Stimulated activated naive CD4-positive, alpha-beta T cell treated with Interleukin-2 at 50 U/mL for 16 hours (primary cell): Measurements from ENCODE around the gene C16orf96.

ENCODE experiments used
- DNase-seq: peaks from one replicate; lab custom pipeline; 2025; lab: John Stamatoyannopoulos, UW

The C16orf96 gene

DNA sequence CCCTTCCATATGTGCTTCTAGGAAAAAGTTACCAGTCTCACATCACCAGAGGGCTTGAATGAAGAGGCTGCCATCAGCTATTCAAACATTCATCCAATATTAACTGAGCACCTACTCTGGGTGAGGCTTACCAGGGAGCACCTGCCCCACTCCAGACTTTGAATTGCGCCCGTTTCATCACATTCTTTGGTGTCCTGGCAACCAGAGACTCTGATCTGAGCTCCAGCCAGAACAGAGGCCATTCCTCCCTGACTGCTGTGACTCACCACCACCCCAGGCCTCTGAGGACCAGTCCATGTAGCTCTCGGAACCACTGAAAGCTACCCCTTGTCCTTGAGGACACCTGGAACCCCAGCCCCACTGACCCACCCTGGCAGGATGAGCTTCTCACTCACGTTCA, at the start of gene C16orf96:
Gene C16orf96 (plus strand): TSS at position 229 of the 400 bp plus-strand sequence. CDS start 150 bp downstream, at position 379.
- DNase-seq: no peak

DNA sequence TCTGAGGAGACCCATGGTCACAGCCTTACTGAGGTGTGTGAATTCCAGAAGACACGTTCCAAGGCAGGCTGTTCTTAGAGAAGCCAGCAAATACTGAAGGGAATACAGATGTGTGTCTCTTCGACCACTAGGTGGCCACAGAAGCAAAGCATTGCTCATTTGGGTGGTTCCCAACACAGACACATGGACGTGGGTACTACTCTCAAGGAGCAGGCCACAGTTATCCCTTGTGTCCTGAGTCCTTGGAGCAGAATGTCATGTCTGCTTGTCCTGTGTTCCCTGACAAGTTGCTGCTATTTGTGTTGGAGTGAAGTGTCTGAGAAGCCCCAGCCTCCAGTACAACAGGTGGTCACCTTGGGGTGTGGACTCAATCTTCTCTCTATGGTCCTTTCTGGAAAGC, 49.7 kb upstream of the C16orf96 start:
- peak; percentile 49 for DNase-seq

DNA sequence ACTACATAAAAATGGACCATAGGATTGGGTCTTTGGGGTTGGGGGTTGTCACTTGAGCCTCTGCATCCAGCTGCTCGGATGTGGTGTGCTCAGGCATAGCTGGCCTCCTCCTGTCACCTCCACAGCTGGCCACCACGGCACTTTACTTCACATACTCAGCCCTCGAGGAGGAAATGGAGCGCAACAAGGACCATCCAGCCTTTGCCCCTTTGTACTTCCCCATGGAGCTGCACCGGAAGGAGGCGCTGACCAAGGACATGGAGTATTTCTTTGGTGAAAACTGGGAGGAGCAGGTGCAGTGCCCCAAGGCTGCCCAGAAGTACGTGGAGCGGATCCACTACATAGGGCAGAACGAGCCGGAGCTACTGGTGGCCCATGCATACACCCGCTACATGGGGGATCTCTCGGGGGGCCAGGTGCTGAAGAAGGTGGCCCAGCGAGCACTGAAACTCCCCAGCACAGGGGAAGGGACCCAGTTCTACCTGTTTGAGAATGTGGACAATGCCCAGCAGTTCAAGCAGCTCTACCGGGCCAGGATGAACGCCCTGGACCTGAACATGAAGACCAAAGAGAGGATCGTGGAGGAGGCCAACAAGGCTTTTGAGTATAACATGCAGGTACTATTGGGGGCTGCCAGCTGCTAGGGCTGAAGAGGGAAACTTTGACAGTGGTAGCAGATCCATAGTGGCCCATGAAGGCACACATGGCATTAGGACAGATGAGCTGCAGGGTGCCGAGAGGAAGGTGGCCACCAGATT, 48.4 kb upstream of the C16orf96 start:
- no peak for DNase-seq

DNA sequence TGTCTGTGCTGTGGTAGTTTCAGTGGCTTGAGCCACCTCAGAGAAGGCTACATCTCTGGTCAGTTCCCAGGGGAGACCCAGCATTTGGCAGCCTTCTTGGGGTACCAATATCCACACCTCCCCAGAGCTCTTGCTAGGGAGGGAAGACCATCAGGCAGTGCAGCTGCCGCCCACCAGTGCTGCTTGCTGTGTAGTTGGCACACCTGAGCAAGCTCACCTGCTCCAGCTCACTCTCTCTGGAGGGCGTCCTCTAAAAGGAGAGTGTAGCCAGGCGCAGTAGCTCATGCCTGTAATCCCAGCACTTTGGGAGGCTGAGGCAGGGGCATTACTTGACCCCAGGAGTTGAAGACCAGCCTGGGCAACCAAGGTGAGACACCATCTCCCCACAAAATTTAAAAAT, 47.3 kb upstream of the C16orf96 start:
- no peak for DNase-seq

DNA sequence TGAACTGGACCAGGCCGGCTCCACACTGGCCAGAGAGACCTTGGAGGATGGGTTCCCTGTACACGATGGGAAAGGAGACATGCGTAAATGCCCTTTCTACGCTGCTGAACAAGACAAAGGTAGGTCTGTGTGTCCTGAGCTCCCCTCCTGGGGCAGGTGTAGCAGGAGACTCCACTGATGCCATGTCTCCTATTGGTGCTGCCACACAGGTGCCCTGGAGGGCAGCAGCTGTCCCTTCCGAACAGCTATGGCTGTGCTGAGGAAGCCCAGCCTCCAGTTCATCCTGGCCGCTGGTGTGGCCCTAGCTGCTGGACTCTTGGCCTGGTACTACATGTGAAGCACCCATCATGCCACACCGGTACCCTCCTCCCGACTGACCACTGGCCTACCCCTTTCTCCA, 46.7 kb upstream of the C16orf96 start:
- no peak for DNase-seq

DNA sequence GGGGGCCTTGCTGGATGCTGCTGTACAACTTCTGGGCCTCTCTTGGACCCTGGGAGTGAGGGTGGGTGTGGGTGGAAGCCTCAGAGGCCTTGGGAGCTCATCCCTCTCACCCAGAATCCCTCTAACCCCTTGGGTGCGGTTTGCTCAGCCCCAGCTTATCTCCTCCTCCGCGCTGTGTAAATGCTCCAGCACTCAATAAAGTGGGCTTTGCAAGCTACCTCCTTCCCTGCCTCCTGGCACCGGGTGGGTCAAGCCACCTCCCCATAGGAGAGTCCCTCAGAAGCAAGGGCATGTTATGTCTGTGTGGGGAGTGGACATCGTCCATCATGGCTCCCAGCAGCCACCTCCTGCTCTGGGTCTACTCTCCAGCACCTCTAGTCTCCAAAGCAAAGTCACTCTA, 46.0 kb upstream of the C16orf96 start:
- no peak for DNase-seq

DNA sequence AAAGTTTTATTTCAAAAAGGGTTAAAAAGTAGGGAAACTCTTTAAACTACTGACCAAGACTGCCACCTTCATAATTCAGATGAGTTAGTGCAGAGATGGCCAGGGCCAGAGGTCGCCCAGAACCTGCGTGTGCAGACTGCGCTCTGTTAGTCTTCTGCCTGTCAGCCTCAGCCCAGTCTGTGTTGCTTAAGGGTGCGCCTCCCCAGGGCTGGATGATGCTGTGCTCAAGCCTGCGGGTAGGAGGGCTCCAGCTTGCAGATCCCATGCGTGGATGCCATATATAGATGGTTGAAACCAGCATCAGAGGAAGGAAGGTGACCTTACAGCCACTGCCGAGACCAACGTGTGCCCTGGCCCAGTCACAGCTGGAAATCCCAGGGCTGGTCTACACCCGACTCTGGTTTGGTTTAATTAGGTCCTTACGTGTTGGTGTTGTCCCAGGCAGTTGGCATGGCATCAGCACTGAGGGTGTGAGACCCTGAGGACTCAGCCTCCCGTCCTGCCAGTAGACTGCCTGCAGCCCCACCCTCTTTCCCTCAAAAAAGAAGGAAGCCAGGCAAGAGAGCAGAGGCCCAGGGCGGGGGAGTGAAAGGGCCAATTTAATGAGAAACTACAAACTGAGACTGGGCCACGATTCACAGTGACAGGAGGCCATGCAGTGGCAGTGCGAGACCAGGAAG, 45.3 kb upstream of the C16orf96 start:
- DNase-seq: no peak

DNA sequence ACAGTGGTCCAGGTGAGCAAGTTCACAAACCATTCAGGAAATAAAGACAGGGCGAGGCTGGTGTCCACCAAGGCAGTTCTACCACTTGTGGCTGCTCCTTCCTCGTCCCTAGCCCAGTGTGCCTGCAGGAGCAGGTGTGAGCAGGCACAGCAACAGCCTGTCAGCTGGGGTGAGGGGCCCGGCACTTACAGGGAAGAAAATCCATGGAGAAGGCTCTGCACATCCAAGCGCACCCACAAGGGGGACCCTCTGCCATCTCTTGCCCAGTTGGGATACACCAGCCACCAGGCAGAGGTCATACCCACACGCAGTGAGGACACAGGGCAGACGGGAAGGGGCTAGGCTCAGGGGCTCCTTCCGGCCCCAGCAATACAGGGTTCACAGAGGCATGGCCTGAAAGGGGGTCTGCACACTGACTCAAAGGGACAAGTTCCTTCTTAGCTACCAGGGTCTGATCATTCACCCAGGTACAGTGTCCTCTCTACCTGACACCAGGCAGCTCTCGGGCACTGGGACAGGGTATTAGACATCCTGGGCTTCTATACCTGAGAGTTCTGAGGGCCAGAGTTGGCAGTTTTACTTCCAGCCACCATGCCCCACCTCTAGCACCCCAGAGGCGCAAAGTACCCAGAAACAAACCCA, 44.6 kb upstream of the C16orf96 start:
- DNase-seq: no peak

DNA sequence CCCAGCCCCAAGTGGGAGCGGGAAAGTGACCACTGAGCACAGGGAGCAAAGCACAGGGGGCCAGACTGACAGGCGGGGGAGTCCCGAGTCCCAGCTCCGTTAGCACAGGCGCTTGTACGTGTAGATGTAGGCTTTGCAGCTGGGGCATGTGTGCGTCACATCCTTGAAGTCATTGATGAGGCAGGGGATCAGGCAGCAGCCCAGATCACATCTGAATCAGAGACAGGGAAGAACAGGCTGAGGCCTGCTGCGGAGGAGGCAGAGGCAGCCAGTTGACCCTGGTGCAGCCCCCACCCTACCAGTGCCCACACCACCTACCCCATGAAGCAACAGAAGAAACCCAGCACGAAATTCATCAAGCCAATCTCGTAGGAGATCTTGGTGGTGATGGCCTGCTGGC, 43.7 kb upstream of the C16orf96 start:
- DNase-seq: no peak

DNA sequence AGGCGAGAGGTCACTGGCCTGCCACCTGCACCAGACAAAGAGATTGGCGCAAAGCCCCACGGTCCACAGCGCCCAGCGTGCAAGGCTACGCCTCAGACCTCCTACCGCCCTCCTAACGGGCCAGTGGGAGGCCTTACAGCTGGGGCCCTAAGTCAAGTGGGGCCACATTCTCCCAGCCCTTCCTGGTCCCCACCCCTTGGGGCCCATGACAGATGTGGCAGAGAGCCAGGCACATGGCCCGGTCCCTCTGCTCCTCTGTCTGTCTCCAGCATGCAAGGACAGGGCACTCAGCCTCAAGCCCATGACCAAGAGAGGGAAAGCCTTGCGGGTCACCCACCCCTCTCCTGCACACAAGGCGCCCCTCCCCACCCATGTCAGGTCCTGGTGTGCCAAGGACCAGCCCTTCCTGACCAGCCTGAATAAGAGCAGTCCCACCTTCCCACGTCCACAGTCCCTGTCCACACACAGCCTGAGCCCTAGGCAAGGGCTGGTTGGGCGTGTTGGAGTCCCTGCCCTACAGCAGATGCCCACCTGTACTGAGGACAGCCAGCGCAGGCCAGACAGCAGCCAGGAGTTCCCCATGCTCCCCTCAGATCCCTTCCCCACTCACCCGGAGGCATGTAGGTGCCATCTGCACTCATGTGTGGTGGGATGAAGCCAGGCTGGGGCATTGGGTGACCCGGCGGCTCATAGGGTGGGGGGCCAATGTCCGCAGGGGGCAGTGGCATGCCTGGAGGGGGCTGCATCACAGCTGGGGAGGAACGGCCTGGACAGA, 42.9 kb upstream of the C16orf96 start:
- DNase-seq: no peak

DNA sequence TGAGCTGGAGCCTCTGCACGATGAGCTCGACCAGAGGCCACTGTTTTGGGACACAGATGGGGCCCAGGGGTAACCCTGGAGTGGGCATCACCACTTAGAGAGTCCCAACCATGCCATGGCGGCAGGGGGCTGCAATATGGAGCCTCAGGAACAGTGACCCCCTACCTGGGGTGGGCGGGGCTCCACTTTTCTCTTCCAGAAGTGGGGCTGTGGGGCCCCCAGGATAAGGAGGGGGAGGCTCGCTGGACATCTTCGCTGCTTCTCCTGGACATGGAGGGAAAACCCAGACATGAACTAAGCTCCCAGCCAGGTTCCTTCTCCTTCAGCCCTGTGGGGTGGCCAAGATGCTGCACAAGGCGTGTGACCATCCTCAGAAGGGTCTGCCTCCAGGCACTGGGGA, 42.3 kb upstream of the C16orf96 start:
- no peak for DNase-seq

DNA sequence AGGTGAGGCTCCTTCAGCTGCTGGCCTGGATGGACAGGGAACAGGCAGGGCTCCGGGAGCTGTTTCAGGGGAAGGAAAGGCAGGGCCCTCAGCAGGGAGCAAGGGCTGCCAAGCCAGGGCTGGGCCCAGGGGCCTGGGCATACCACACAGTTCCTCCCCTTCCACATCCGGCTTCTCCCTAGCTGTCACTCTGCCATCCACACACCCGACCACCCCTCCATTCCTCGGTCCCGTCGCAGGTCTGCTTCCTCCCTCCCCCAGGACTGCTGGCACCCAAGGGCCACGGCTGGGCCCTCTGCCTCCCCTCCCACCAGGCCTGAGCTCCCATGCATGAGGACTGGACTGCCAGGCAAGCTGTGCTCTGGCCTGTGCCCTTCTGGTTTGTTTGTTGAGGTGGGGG, 41.5 kb upstream of the C16orf96 start:
- DNase-seq: no peak

DNA sequence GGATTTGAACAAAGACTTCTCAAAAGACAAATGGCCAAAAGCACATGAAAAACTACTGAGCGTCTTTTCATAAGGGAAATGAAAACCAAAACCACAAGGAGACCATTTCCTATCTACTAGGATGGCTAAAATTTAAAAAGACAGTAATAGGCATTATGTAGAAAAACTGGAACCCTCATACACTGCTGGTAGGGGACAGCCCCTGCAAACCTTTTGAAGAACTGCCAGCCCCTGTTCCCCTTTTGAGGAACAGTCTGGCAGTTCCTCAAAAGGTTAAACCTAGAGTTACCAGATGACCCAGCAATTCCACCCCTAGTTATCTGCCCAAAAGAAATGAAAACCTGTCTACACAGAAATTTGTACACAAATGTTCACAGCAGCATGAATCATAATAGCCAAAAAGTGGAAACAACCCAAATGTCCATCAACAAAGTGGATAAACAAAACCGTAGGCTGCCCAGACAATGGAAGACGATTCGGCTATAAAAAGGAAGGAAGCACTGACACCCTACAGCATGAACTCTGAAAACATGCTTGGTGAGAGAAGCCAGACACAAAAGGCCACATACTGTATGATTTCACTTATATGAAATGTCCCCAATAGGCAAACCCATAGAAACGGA, 40.4 kb upstream of the C16orf96 start:
- no peak for DNase-seq

DNA sequence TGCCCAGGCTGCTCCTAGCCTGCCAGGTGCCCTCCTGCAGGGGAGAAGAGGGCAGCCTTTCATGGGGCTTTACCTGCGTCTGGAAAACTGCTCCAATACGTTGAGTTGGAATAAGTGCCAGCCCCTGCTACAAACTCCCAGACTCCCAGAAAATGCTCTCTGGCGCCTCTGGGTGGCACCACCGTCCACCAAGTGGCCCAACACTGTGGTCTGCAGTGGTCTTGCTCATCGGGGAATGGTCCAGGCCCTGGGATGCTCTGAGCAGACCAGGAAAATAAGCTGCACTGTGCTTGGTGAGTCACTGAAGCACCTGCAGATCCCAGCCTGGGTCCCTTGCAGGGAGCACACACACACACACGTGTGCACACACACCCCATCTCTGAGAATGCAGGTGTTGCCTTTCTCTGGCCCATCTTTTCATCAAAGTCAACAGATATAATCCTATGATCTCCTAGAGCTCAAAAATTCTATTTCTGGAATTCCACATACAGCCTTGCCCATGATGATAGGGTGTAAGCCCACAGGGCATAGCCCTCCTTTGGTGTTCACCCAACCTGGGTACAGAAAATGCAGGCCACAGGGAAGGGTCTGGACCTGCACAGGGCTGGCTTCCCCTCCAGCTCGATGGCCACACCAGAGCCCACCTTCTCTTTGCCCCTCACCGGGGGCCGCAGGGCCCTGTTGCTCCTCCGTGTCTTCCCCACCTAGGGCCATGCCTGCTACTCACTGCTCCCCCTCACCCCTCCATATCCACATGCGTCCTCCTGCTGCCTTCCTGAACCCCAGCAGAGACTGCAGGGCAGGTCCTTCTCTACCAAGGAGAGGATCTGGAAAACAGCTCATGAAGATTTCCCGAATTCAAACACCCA, 38.1 kb upstream of the C16orf96 start:
- DNase-seq: no peak

DNA sequence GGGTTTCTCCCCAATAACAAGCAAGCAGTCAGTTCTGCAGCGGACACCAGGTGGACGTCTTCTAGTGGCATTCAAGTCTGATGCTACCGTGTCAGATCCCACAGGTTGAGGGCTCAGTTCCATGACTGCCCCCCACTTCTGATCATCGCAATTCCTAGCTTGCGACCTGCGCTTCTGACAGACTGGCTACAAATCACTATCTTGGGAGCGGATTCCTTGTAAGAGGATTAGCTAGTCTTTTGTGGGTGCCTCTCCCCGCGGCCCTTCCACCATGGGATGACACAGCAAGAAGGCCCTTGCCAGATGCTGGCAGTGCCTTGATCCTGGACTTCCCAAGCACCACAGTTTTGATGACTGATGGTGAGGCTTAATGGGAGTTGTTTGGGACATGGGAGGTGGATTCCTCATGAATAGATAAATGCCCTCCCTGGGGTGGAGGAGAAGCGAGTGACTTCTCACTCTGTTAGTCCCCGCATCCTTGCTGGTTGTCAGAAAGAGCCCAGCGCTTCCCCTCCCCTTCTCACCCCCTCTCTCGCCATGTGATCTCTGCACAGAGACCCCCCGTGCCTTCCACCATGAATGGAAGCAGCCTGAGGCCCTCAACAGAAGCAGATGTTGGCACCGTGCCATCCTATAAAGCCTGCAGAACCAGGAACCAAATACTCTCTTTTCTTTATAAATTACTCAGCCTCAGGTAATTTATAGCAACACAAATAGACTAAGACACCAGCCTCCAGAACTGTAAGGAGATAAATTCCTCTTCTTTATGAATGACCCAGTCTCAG, 36.7 kb upstream of the C16orf96 start:
- DNase-seq: no peak

DNA sequence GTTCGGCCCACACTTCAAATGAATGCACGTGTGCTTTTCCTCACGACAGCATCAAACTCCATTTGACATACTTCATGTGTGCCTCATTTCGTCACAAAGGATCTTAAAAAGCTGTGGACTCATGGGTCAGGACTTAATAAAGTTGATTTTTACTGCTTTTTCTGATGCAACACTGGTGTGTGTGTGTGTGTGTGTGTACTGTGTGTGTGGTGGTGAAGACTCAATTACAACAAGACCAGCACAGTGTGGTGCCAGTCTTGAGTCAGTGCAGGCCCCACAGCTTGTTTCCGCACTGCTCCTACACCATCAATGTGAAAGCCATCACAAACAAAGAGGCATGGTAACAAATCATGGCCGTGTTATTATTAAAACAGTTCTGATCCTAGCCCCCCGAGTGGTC, 35.2 kb upstream of the C16orf96 start:
- no peak for DNase-seq

DNA sequence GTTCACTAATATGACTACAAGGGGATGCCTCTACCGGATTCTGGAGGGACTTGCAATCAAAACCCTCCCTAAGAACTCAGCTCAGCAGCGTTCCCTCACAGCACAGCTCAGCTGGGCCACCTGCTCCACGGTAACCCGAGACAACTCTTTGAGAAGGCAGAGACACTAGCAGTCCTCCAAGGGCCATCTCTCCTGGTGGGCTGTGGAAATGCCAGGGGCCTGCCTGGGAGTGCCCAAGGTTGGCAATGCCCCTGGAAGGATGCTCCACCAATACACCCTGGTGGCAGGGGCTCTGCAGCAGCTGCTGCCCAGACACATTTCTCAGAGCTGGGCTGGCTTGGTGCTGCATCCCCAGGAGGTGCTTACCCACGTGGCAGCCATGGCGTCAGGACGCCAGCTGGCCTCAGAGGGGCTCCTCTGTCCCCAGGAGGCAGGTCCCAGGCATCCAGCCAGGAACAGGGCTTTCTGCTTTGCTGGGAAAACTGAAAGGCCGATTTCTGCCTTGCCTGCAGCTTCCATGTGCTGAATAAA, 34.0 kb upstream of the C16orf96 start:
- no peak for DNase-seq

DNA sequence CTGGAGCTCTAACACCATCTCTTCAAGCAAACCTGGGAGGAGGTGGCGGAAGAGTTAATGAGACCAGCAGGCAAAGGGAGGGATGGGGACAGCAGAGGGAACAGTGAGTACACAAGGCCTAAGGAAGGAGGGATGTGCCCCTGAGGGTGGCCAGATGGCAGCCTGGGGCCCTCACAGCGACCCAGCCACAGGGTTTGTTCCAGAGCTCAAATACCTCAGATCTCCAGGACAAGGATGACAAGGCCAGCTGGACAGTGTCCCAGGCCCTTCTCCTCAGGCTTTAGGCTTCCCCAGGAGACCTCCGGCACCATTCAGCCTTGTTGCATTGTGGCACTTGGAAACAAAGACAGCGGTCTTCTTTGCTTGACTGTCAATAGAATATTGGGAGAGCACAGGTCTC, 32.5 kb upstream of the C16orf96 start:
- no peak for DNase-seq

DNA sequence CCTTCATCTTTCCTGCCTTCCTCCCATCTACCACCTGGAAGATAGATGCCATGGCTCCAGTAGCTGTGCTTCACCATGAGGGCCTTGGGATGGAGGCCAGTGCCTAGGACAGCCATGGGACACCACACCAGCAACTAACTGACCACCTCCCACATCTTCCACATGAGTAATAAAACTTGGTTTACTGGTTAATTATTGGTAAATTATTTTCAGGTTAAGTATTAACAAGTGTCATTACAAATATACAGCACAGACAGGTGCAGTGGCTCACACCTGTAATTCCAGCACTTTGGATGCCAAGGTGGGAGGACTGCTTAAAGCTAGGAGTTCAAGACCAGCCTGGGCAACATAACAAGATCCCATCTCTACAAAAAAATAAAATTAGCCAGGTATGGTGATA, 31.6 kb upstream of the C16orf96 start:
- DNase-seq: no peak

DNA sequence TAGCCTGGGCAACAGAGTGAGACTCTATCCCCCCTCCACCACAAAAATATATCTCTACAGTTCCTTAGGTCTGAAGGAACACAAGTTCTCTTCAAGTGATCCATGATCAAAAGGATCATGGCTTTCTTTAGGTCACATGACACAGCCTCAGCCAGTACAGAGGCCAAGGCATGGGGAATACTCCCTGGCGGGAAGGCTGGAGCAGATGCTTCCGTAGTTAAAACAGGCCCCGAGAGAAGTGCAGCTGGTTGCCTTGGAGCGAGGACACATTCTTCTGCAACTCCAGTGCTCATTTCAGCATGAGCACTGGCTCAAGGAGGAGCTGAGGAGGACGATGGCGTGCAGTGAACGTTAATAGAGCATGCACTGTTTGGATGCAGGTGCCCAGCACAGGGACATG, 31.1 kb upstream of the C16orf96 start:
- DNase-seq: no peak
